HT1080 (cell line): ENCODE measurements around the gene ZNF593OS. TPM values are rescaled to one million over a fixed set of nuclear protein-coding genes. Genes with fewer than 3 reads are reported as not detected.

ENCODE experiments used
- DNase-seq: peaks from one replicate; pipeline ENCODE4 v3.0.0-alpha.2; 2015; ENCODE audit warnings: low read depth
- total RNA-seq: library from RNA; depleted of rRNA; stranded (reverse); fragments of >200 nt; shearing (Covaris generic); gene quantifications from 2 replicates; pipeline ENCODE4 v1.2.3, GENCODE V29; 2014

Gene ZNF593OS
- total RNA-seq, 1 experiment from 2014 or later, result not detected

GRCh38 chr1:26184883-26185282 is 13.3 kb upstream of the ZNF593OS start:
- DNase-seq, result no peak

- no peak for DNase-seq
Observed at GRCh38 chr1:26184086-26184485, 12.5 kb upstream of the ZNF593OS start.

- DNase-seq, result no peak
Observed at GRCh38 chr1:26182383-26182696, 10.7 kb upstream of the ZNF593OS start.

GRCh38 chr1:26181586-26182382 is 10.2 kb upstream of the ZNF593OS start:
- peak; percentile 55 for DNase-seq

GRCh38 chr1:26180010-26180506 is 8.4 kb upstream of the ZNF593OS start:
- no peak for DNase-seq

- DNase-seq, result no peak
Observed at GRCh38 chr1:26177182-26177684, 5.6 kb upstream of the ZNF593OS start, which contains the start of gene CNKSR1. Gene CNKSR1 (plus strand): TSS chr1:26177491. CDS start chr1:26177548, 57 bp downstream.

- DNase-seq, result no peak
Observed at GRCh38 chr1:26175346-26175745, 3.7 kb upstream of the ZNF593OS start.

- DNase-seq, result no peak
Observed at GRCh38 chr1:26170472-26170821, 1.2 kb downstream of the ZNF593OS start.

- peak; percentile 86 for DNase-seq
Observed at GRCh38 chr1:26169669-26170471, 1.8 kb downstream of the ZNF593OS start, which contains the start of gene ZNF593. Gene ZNF593 (plus strand): TSS chr1:26169908. CDS start chr1:26169984, 76 bp downstream.

- no peak for DNase-seq
Observed at GRCh38 chr1:26169198-26169554, 2.5 kb downstream of the ZNF593OS start.

GRCh38 chr1:26168410-26169197 is 3.0 kb downstream of the ZNF593OS start, which contains the start of gene C1orf232:
Gene C1orf232 (minus strand): TSS chr1:26168963. CDS start chr1:26168499, 464 bp downstream.
- no peak for DNase-seq

GRCh38 chr1:26166719-26167281 is 4.8 kb downstream of the ZNF593OS start:
- no peak for DNase-seq

- DNase-seq, result no peak
Observed at GRCh38 chr1:26164861-26165842, 6.5 kb downstream of the ZNF593OS start.

- DNase-seq, result no peak
Observed at GRCh38 chr1:26164036-26164860, 7.4 kb downstream of the ZNF593OS start.

- DNase-seq, result no peak
Observed at GRCh38 chr1:26163684-26164035, 8.0 kb downstream of the ZNF593OS start.

GRCh38 chr1:26162220-26162709 is 9.4 kb downstream of the ZNF593OS start:
- DNase-seq, result no peak

- DNase-seq, result no peak
Observed at GRCh38 chr1:26161415-26162219, 10.0 kb downstream of the ZNF593OS start.
